Neural progenitor cell (in vitro differentiated cells): ENCODE results near the gene RAX2. TPM values are rescaled to one million over a fixed set of nuclear protein-coding genes. Genes with fewer than 3 reads are reported as not detected.

ENCODE experiments used
- DNase-seq: peaks from one replicate; pipeline ENCODE4 v3.0.0-alpha.2; 2016; ENCODE audit warnings: low spot score
- H2AFZ ChIP-seq: fragments of 200-600 bp; sonication (generic); replicated peaks from 2 replicates; pipeline ENCODE4 v1.6.1; 2016; ENCODE audit warnings: antibody characterized with exemption
- H3F3A ChIP-seq: fragments of 200-600 bp; sonication (generic); 2 replicates; pipeline ENCODE4 v1.6.1; 2016; ENCODE audit warnings: antibody characterized with exemption, low read depth
- H3K27ac ChIP-seq: fragments of 200-600 bp; sonication (generic); 2 replicates; pipeline ENCODE4 v1.5.1; 2016; ENCODE audit warnings: mild to moderate bottlenecking
- H3K27me3 ChIP-seq: fragments of 200-600 bp; sonication (generic); 2 replicates; pipeline ENCODE4 v1.6.1; 2016; ENCODE audit warnings: mild to moderate bottlenecking, moderate library complexity
- H3K36me3 ChIP-seq: fragments of 200-600 bp; sonication (generic); 2 replicates; pipeline ENCODE4 v1.5.1; 2016
- H3K4me1 ChIP-seq: fragments of 200-600 bp; sonication (generic); 2 replicates; pipeline ENCODE4 v1.6.1; 2016; ENCODE audit warnings: mixed run types
- H3K4me2 ChIP-seq: fragments of 200-600 bp; sonication (generic); 2 replicates; pipeline ENCODE4 v1.6.1; 2016
- H3K4me3 ChIP-seq: fragments of 200-600 bp; sonication (generic); 2 replicates; pipeline ENCODE4 v1.5.1; 2016
- H3K79me2 ChIP-seq: fragments of 200-600 bp; sonication (generic); 2 replicates; pipeline ENCODE4 v1.6.1; 2016; ENCODE audit warnings: low read depth
- H3K9ac ChIP-seq: fragments of 200-600 bp; sonication (generic); 2 replicates; pipeline ENCODE4 v1.6.1; 2016
- H3K9me3 ChIP-seq: fragments of 200-600 bp; sonication (generic); 2 replicates; pipeline ENCODE4 v1.5.1; 2016; ENCODE audit warnings: low read depth
- H4K20me1 ChIP-seq: fragments of 200-600 bp; sonication (generic); 2 replicates; pipeline ENCODE4 v1.6.1; 2016; ENCODE audit warnings: low read depth
- H3K27ac Mint-ChIP-seq: 3 replicates; pipeline ENCODE4 v1.8.0; 2021; ENCODE audit warnings: mixed read lengths
- H3K27me3 Mint-ChIP-seq: 2 replicates; pipeline ENCODE4 v1.8.0; 2022; ENCODE audit warnings: low read depth, mild to moderate bottlenecking, inconsistent platforms, moderate library complexity, mixed read lengths; ENCODE audit not compliant: insufficient read depth
- H3K36me3 Mint-ChIP-seq: 3 replicates; pipeline ENCODE4 v1.8.0; 2021; ENCODE audit warnings: mixed read lengths
- H3K4me1 Mint-ChIP-seq: 3 replicates; pipeline ENCODE4 v1.8.0; 2021; ENCODE audit warnings: mixed read lengths
- H3K4me3 Mint-ChIP-seq: 3 replicates; pipeline ENCODE4 v1.8.0; 2021; ENCODE audit warnings: mild to moderate bottlenecking, moderate library complexity, mixed read lengths
- H3K9me3 Mint-ChIP-seq: 3 replicates; pipeline ENCODE4 v1.8.0; 2020; ENCODE audit warnings: mixed read lengths
- CTCF ChIP-seq: fragments of 200-600 bp; sonication (generic); IDR thresholded peaks from 2 replicates; pipeline ENCODE4 v1.5.1; 2017; ENCODE audit warnings: antibody characterized with exemption, mild to moderate bottlenecking
- EZH2 ChIP-seq: fragments of 200-600 bp; sonication (generic); IDR thresholded peaks from 2 replicates; pipeline ENCODE4 v1.6.1; 2017; ENCODE audit warnings: antibody characterized with exemption, mild to moderate bottlenecking, moderate library complexity
- EZH2phosphoT487 ChIP-seq: fragments of 200-600 bp; sonication (generic); IDR thresholded peaks from 2 replicates; pipeline ENCODE4 v1.6.1; 2017; ENCODE audit warnings: antibody characterized with exemption
- total RNA-seq: library from RNA; depleted of rRNA; stranded (reverse); fragments of >200 nt; gene quantifications from 2 replicates; pipeline ENCODE4 v1.2.3, GENCODE V29; 2015; ENCODE audit warnings: low replicate concordance

The RAX2 gene
- total RNA-seq, 1 donor from 2014 or later: not detected

GRCh38 chr19:3737487-3738205 is 34.4 kb downstream of the RAX2 start:
- Histone ChIP-seq H3K36me3 (no peaks in the 10 kb centered on the region), H3K4me2 (no peak overlapping the region), H3K79me2 (no peaks in the 10 kb centered on the region), H4K20me1 (no peaks in the 10 kb centered on the region), H3K9me3 (no peaks in the 10 kb centered on the region), H3K9ac (no peak overlapping the region), H2AFZ (no peak overlapping the region), H3K27ac (no peak overlapping the region), H3K4me3 (no peak overlapping the region), H3K27me3 (no peaks in the 10 kb centered on the region), H3F3A (no peaks in the 10 kb centered on the region), H3K4me1 (no peaks in the 10 kb centered on the region)
- Mint-ChIP-seq H3K36me3 (no peaks in the 10 kb centered on the region), H3K4me1 (no peaks in the 10 kb centered on the region), H3K27me3 (peaks cover 4% of the 10 kb centered on the region), H3K27ac (peak overlapping the region; percentile 8), H3K9me3 (no peaks in the 10 kb centered on the region), H3K4me3 (no peak overlapping the region)
- TF ChIP-seq CTCF (no peak), EZH2 (no peak), EZH2phosphoT487 (no peak)
- DNase-seq: no peak

GRCh38 chr19:3736106-3736724 is 35.8 kb downstream of the RAX2 start:
- Histone ChIP-seq H3K4me2 (no peak overlapping the region), H3F3A (no peaks in the 10 kb centered on the region), H3K36me3 (no peaks in the 10 kb centered on the region), H3K9ac (no peak overlapping the region), H3K4me3 (no peak overlapping the region), H3K4me1 (no peaks in the 10 kb centered on the region), H3K79me2 (no peaks in the 10 kb centered on the region), H3K27me3 (no peaks in the 10 kb centered on the region), H2AFZ (no peak overlapping the region), H3K27ac (no peak overlapping the region), H3K9me3 (no peaks in the 10 kb centered on the region), H4K20me1 (no peaks in the 10 kb centered on the region)
- Mint-ChIP-seq H3K4me1 (no peaks in the 10 kb centered on the region), H3K27ac (peak overlapping the region; percentile 6), H3K36me3 (no peaks in the 10 kb centered on the region), H3K9me3 (no peaks in the 10 kb centered on the region), H3K27me3 (peaks cover 4% of the 10 kb centered on the region), H3K4me3 (no peak overlapping the region)
- TF ChIP-seq EZH2: no peak
- no peak for TF ChIP-seq EZH2phosphoT487
- TF ChIP-seq CTCF: no peak
- no peak for DNase-seq

- Histone ChIP-seq H3F3A (no peaks in the 10 kb centered on the region), H4K20me1 (no peaks in the 10 kb centered on the region), H3K4me3 (no peak overlapping the region), H3K27me3 (no peaks in the 10 kb centered on the region), H3K9me3 (no peaks in the 10 kb centered on the region), H3K79me2 (no peaks in the 10 kb centered on the region), H3K9ac (no peak overlapping the region), H2AFZ (no peak overlapping the region), H3K4me2 (no peak overlapping the region), H3K36me3 (no peaks in the 10 kb centered on the region), H3K27ac (no peak overlapping the region), H3K4me1 (no peaks in the 10 kb centered on the region)
- H3K36me3 Mint-ChIP-seq: no peaks in the 10 kb centered on the region
- no peak overlapping the region for H3K4me3 Mint-ChIP-seq
- peaks cover 8% of the 10 kb centered on the region for H3K27me3 Mint-ChIP-seq
- TF ChIP-seq EZH2 (no peak), EZH2phosphoT487 (no peak), CTCF (no peak)
- no peaks in the 10 kb centered on the region for H3K9me3 Mint-ChIP-seq
- DNase-seq: no peak
- no peak overlapping the region for H3K27ac Mint-ChIP-seq
- peaks cover under 1% of the 10 kb centered on the region for H3K4me1 Mint-ChIP-seq
Measured at GRCh38 chr19:3734310-3734600, 37.8 kb downstream of the RAX2 start.
